Activated CD4-positive, alpha-beta T cell treated with anti-CD3 and anti-CD28 coated beads, Interleukin-2, amount 10 ng/mL, durations not matched to agents 7 days and 5 days (primary cell): ENCODE results near the gene PALS2. TPM values are rescaled to one million over a fixed set of nuclear protein-coding genes. Genes with fewer than 3 reads are reported as not detected.

Experiments
- CTCF ChIA-PET: fragments of 350-600 bp; sonication (Branson Sonifier 250); formaldehyde crosslinking; loops from one replicate; lab custom pipeline; 2021; ENCODE audit warnings: antibody characterized with exemption; lab: Charles Lee
- POLR2A ChIA-PET: fragments of 350-600 bp; sonication (Branson Sonifier 250); formaldehyde crosslinking; loops from one replicate; lab custom pipeline; 2021; ENCODE audit warnings: antibody characterized with exemption; lab: Charles Lee
- DNase-seq: peaks from one replicate; pipeline ENCODE4 v3.0.0-alpha.2; 2020
- H3K27ac Mint-ChIP-seq: one replicate; pipeline ENCODE4 v1.8.0; 2021; ENCODE audit warnings: mild to moderate bottlenecking, moderate library complexity, mixed read lengths
- H3K27me3 Mint-ChIP-seq: one replicate; pipeline ENCODE4 v1.8.0; 2021; ENCODE audit warnings: mixed read lengths
- H3K36me3 Mint-ChIP-seq: one replicate; pipeline ENCODE4 v1.8.0; 2021; ENCODE audit warnings: low read depth, mixed read lengths
- H3K4me1 Mint-ChIP-seq: one replicate; pipeline ENCODE4 v1.8.0; 2021; ENCODE audit warnings: mixed read lengths
- H3K4me3 Mint-ChIP-seq: one replicate; pipeline ENCODE4 v1.8.0; 2021; ENCODE audit warnings: mild to moderate bottlenecking, moderate library complexity, mixed read lengths
- H3K9me3 Mint-ChIP-seq: one replicate; pipeline ENCODE4 v1.8.0; 2021; ENCODE audit warnings: mixed read lengths
- total RNA-seq, 2 experiments: library from RNA; stranded (reverse); gene quantifications; one replicate each; pipeline ENCODE4 v1.2.3, GENCODE V29; 2021

PALS2 gene
- total RNA-seq, 2 experiments from 2014 or later, result 16.1 to 20.2 TPM

DNA sequence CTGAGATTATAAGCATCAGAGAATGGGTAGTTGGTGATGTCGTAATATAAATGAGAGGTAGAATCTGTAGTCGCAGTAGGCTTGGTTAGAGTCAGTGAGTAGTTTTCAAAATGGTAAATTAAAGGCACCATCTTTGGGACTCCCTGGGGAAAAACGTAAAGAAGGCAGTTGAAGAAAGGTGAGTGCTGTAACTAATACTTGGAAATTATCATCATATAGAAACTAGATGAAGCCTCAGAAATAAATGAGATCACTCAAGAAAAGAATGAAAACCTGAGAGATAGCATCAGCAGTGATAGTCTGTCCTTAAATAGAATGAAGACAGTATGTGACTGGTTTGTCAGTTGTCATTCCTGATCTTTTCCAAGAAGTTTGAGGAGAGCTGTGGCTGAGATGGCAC is 23.8 kb downstream of the PALS2 start:
- no peaks in the 10 kb centered on the region for H3K27me3 Mint-ChIP-seq
- DNase-seq, result no peak
- ChIA-PET CTCF (no interaction called here), POLR2A (no interaction called here)
- H3K4me1 Mint-ChIP-seq, result peaks cover 2% of the 10 kb centered on the region
- peaks cover 9% of the 10 kb centered on the region for H3K36me3 Mint-ChIP-seq
- H3K4me3 Mint-ChIP-seq, result no peak overlapping the region
- H3K9me3 Mint-ChIP-seq, result peaks cover 7% of the 10 kb centered on the region
- no peak overlapping the region for H3K27ac Mint-ChIP-seq

GRCh38 chr7:24601600-24601999 is 28.3 kb downstream of the PALS2 start:
- Mint-ChIP-seq H3K9me3 (peaks cover 18% of the 10 kb centered on the region), H3K4me1 (peaks cover 2% of the 10 kb centered on the region), H3K36me3 (peaks cover 19% of the 10 kb centered on the region), H3K27me3 (no peaks in the 10 kb centered on the region), H3K4me3 (no peak overlapping the region), H3K27ac (peak overlapping the region; percentile 48)
- ChIA-PET POLR2A (no interaction called here), CTCF (no interaction called here)
- no peak for DNase-seq

GRCh38 chr7:24602860-24603456 is 29.7 kb downstream of the PALS2 start:
- CTCF ChIA-PET, result no interaction called here
- Mint-ChIP-seq H3K4me3 (no peak overlapping the region), H3K36me3 (peaks cover 19% of the 10 kb centered on the region), H3K27me3 (no peaks in the 10 kb centered on the region), H3K27ac (no peak overlapping the region), H3K4me1 (peaks cover 2% of the 10 kb centered on the region), H3K9me3 (peaks cover 21% of the 10 kb centered on the region)
- no peak for DNase-seq
- POLR2A ChIA-PET, result no interaction called here

DNA sequence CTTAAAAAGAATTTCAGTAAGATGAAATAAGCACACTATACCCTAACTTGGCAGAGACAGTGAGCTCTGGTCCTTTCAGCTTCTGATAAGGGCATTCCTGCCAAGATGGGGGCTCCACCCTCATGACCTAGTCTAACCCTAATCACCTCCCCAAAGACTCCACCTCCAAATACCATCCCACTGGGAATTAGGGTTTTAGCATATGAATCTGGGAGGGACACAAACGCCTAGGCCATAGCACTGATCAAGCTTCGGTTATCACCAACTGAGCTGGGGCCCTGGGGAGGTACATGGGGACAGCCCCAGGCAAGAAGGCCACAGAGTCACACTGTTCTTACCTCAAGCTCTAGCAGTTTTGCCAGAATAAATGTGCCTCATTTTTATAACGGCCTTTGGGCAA is 31.4 kb downstream of the PALS2 start:
- Mint-ChIP-seq H3K4me1 (peaks cover 2% of the 10 kb centered on the region), H3K36me3 (peaks cover 19% of the 10 kb centered on the region), H3K4me3 (no peak overlapping the region), H3K27ac (no peak overlapping the region), H3K27me3 (no peaks in the 10 kb centered on the region), H3K9me3 (peaks cover 21% of the 10 kb centered on the region)
- DNase-seq, result no peak
- ChIA-PET POLR2A (no interaction called here), CTCF (no interaction called here)

GRCh38 chr7:24608504-24608903 is 35.3 kb downstream of the PALS2 start:
- H3K4me1 Mint-ChIP-seq, result no peaks in the 10 kb centered on the region
- H3K27ac Mint-ChIP-seq, result no peak overlapping the region
- ChIA-PET POLR2A (no interaction called here), CTCF (no interaction called here)
- no peak overlapping the region for H3K4me3 Mint-ChIP-seq
- H3K9me3 Mint-ChIP-seq, result peaks cover 4% of the 10 kb centered on the region
- H3K27me3 Mint-ChIP-seq, result no peaks in the 10 kb centered on the region
- DNase-seq, result no peak
- no peaks in the 10 kb centered on the region for H3K36me3 Mint-ChIP-seq

DNA sequence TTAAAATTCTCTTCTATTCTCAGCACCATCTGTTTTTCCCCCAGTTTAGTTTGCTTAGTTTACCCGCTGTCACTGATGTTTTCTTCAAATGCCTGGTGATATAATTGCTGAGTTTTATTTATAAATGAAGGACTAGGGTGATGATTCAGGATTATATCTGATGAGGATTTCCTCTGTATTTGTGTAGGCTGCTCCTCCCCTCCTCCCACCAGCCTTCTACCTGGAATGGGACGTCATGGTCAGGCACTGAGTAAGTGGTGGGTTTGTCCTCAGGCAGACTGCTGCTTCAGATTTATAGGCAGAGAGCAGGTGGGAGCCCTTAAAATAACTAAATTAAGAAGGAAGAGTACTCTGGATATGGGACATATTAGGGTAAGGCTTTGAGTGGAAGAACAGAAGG is 35.8 kb downstream of the PALS2 start:
- no peak overlapping the region for H3K4me3 Mint-ChIP-seq
- no peak overlapping the region for H3K27ac Mint-ChIP-seq
- H3K4me1 Mint-ChIP-seq, result no peaks in the 10 kb centered on the region
- H3K9me3 Mint-ChIP-seq, result peaks cover 8% of the 10 kb centered on the region
- no peak for DNase-seq
- ChIA-PET POLR2A (no interaction called here), CTCF (no interaction called here)
- H3K36me3 Mint-ChIP-seq, result no peaks in the 10 kb centered on the region
- no peaks in the 10 kb centered on the region for H3K27me3 Mint-ChIP-seq

GRCh38 chr7:24609570-24609969 is 36.3 kb downstream of the PALS2 start:
- ChIA-PET POLR2A (no interaction called here), CTCF (no interaction called here)
- H3K27me3 Mint-ChIP-seq, result no peaks in the 10 kb centered on the region
- DNase-seq, result no peak
- H3K4me3 Mint-ChIP-seq, result no peak overlapping the region
- H3K36me3 Mint-ChIP-seq, result no peaks in the 10 kb centered on the region
- peaks cover 10% of the 10 kb centered on the region for H3K9me3 Mint-ChIP-seq
- H3K4me1 Mint-ChIP-seq, result no peaks in the 10 kb centered on the region
- H3K27ac Mint-ChIP-seq, result no peak overlapping the region

GRCh38 chr7:24611130-24611529 is 37.9 kb downstream of the PALS2 start:
- no peaks in the 10 kb centered on the region for H3K27me3 Mint-ChIP-seq
- no peak overlapping the region for H3K27ac Mint-ChIP-seq
- peaks cover 11% of the 10 kb centered on the region for H3K9me3 Mint-ChIP-seq
- peaks cover 1% of the 10 kb centered on the region for H3K36me3 Mint-ChIP-seq
- CTCF ChIA-PET, result no interaction called here
- DNase-seq, result no peak
- no peak overlapping the region for H3K4me3 Mint-ChIP-seq
- POLR2A ChIA-PET, result no interaction called here
- H3K4me1 Mint-ChIP-seq, result no peaks in the 10 kb centered on the region

DNA sequence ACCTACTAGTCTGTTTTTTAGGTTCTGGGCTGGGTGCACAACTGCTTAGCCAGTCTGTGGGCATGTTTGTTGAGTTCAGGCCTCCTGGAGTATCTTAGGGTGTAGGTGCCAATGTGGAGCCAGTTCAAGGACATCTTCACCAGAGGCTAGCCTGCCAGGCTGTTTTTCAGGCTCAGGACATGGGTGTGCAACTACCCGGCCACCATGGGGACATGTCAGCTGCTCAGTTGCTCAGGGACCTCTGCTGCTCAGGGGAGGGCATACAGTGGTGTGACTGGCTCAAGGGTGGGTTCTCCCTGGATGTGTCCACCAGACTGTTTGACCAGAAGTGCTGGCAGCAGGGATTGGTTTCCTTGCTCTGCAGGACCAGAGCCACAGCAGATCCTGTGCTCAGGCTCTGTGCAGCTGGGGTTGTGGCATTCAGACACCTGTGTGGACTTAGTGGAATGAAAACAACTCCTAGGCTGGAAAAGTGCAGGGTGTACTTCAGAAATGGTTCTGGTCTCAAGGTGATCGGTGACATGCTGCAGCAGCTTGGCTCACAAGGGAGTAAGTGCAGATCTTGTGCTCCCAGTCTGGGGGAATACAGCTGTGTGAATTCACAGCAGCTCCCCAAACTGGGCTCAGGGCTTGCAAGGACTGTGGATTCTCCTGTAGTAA is 44.8 kb downstream of the PALS2 start:
- no peak for DNase-seq
- Mint-ChIP-seq H3K36me3 (peaks cover 10% of the 10 kb centered on the region), H3K4me3 (no peak overlapping the region), H3K27me3 (no peaks in the 10 kb centered on the region), H3K27ac (no peak overlapping the region), H3K9me3 (peaks cover 22% of the 10 kb centered on the region), H3K4me1 (no peaks in the 10 kb centered on the region)
- POLR2A ChIA-PET, result no interaction called here
- CTCF ChIA-PET, result no interaction called here

DNA sequence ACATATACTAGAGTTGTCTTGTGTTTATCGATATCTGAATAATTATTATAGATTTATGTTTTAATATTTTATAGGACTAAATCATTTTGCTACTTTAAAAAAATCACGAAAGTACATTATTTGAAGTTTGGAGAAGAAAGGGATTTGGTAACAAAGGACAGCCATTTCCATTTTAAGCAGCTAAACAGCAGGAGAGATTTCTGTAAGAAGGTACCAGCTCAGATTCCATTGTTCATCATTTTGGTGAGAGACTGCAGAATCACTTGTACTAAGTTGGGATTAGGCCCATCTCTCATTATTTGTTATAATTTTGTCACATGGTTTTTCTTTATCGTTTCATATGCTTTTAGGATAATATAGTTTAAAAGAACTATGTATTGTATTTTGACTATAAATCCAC is 46.7 kb downstream of the PALS2 start:
- Mint-ChIP-seq H3K36me3 (peaks cover 9% of the 10 kb centered on the region), H3K4me3 (no peak overlapping the region), H3K27ac (no peak overlapping the region), H3K4me1 (no peaks in the 10 kb centered on the region), H3K27me3 (no peaks in the 10 kb centered on the region), H3K9me3 (peaks cover 14% of the 10 kb centered on the region)
- ChIA-PET POLR2A (no interaction called here), CTCF (no interaction called here)
- no peak for DNase-seq

DNA sequence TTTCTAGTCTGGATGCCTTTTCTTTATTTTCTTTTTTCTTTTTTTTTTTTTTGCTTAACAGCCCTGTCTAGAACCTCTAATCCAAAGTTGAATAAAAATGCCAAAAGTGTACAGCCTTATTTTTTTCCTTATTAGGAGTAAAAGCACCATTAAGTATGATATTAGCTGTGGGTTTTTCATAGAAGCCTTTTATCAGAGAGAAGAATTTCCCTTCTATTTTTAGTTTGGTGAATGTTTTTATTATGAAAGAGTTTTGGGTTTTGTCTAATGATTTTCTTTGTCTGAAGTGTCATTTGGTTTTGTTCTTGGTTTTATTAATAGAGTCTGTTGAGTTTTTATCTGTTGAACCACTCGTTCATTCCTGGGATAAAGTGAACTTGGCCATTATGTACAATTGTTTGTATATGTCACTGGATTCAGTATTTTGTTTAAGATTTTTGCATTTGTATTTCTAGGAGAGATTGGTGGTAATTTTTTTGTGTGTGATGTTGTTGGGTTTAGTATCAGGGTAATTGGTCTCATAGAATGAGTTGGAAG is 49.5 kb downstream of the PALS2 start:
- ChIA-PET CTCF (no interaction called here), POLR2A (no interaction called here)
- Mint-ChIP-seq H3K27ac (no peak overlapping the region), H3K4me3 (no peak overlapping the region), H3K4me1 (no peaks in the 10 kb centered on the region), H3K9me3 (peaks cover 18% of the 10 kb centered on the region), H3K36me3 (peaks cover 6% of the 10 kb centered on the region), H3K27me3 (no peaks in the 10 kb centered on the region)
- DNase-seq, result no peak
